GM12874 (cell line): ENCODE data around the gene TEP1.

ENCODE experiments used
- TF ChIP-seq, protein P1 (sequence below): IDR thresholded peaks from 2 replicates; pipeline ENCODE4 v1.5.1; 2011; ENCODE audit warnings: low read depth, mild to moderate bottlenecking, control low read depth, low read length, moderate library complexity; ENCODE audit not compliant: insufficient read depth

TEP1 gene

DNA sequence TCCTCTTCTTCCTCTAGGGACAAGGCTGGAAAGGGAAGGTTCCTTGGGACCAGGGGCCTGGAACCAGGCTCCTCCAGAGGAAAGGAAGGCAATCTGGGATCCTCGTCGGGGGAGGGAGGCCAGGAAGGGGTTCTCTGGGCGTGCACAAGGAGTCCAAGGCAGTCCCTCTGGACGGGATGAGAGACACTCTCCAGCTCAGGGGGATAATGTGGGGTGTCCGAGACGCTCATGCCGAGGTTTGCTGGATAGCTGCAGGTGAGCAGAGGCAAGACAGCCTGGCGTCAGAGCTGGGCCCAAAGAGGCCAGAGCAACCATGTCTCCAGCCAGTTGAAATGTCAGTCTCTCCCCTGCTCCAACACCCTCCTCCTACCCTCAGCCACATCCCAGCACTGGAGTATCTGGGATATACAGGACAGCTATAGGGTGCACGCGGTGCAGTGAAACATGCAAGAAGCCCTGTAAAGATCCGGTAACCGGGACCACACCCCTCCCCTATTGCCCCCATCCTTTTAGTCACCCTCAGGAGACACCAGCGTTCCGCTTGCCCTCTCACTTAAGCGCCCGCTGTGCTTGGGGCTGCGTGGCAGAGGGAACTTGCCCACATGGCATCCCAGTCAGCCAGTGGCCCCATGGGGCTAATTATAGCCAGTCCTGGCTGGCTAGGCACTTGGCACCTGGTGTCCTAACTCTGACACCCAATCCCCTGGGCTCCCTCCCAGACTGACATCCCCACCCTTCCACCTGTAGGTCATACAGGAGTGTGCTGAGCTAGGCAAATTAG lies 22.5 kb upstream of the TEP1 start, which contains the start of gene KLHL33:
KLHL33 (minus strand) TSS at position 585 of the 781 bp plus-strand sequence; CDS start at position 230, 355 bp downstream.
- TF ChIP-seq, protein P1, sequence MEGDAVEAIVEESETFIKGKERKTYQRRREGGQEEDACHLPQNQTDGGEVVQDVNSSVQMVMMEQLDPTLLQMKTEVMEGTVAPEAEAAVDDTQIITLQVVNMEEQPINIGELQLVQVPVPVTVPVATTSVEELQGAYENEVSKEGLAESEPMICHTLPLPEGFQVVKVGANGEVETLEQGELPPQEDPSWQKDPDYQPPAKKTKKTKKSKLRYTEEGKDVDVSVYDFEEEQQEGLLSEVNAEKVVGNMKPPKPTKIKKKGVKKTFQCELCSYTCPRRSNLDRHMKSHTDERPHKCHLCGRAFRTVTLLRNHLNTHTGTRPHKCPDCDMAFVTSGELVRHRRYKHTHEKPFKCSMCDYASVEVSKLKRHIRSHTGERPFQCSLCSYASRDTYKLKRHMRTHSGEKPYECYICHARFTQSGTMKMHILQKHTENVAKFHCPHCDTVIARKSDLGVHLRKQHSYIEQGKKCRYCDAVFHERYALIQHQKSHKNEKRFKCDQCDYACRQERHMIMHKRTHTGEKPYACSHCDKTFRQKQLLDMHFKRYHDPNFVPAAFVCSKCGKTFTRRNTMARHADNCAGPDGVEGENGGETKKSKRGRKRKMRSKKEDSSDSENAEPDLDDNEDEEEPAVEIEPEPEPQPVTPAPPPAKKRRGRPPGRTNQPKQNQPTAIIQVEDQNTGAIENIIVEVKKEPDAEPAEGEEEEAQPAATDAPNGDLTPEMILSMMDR = no peak

GRCh38 chr14:20434701-20435581 lies 21.6 kb upstream of the TEP1 start:
- TF ChIP-seq, protein P1 = no peak

- TF ChIP-seq, protein P1 = no peak
Measured at GRCh38 chr14:20429801-20430669, 16.7 kb upstream of the TEP1 start.

- TF ChIP-seq, protein P1 = no peak
Measured at GRCh38 chr14:20428802-20429201, 15.5 kb upstream of the TEP1 start.

DNA sequence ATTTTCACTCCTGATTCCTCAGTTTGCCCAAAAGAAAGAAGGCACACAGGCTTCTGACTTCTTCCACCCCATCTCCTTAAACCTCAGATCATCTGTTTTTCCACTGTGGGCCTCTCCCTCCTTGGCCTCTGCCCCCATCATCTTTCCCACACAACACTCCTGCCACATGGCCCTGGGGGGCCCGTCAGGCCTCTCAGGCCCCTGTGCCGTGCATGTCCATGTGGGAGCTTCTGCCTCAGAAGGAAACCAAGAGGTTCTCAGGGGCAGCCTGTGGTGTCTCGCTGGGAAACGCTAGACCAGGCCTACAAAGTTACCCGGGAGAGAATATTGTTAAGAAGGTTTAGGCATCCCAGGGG lies 14.7 kb upstream of the TEP1 start:
- TF ChIP-seq, protein P1 = no peak

- TF ChIP-seq, protein P1 = no peak
Measured at GRCh38 chr14:20427231-20428009, 14.1 kb upstream of the TEP1 start.
